GM10847 (cell line): ENCODE measurements around the gene CELF3.

Experiments used
- POLR2A ChIP-seq: IDR thresholded peaks from 2 replicates; pipeline ENCODE4 v1.6.1; 2011; ENCODE audit not compliant: insufficient read length; ENCODE audit errors: extremely low read depth

Gene CELF3

GRCh38 chr1:151716771-151717631 is at the start of gene CELF3:
TSS of gene CELF3 (minus strand) at chr1:151716803. CDS start at chr1:151716020, 783 bp downstream.
- TF ChIP-seq POLR2A: no peak

GRCh38 chr1:151763990-151764389 is 47.4 kb upstream of the CELF3 start:
- no peak for TF ChIP-seq POLR2A

GRCh38 chr1:151762941-151763921 is 46.6 kb upstream of the CELF3 start, which contains the start of gene MRPL9:
TSS of gene MRPL9 (minus strand) at chr1:151763496. CDS start at chr1:151763479, 17 bp downstream.
- TF ChIP-seq POLR2A: peak; percentile 69

GRCh38 chr1:151760597-151761385 is 44.2 kb upstream of the CELF3 start:
- no peak for TF ChIP-seq POLR2A

- no peak for TF ChIP-seq POLR2A
Measured at GRCh38 chr1:151759241-151759640, 42.6 kb upstream of the CELF3 start.

GRCh38 chr1:151756291-151756690 is 39.7 kb upstream of the CELF3 start:
- TF ChIP-seq POLR2A: no peak

DNA sequence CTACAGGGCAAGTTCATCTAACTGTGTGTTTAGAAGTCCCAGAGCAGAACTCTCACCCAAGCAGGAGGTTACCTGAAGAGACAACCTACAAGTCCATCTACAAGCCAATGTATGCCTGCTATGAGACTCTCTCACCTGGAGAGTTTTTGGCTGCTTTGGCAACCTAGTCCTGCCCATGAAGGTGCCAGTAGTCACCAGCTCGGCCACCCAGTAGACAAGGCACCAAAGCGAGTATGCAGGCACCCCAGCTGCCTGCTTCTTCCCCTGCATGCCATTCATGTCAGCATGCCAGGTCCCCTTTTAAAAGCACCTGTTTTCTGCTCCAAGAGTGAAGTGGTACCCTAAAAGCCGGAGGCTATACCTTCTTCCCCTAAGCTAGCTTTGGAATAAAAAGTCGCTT is 24.9 kb upstream of the CELF3 start:
- no peak for TF ChIP-seq POLR2A

DNA sequence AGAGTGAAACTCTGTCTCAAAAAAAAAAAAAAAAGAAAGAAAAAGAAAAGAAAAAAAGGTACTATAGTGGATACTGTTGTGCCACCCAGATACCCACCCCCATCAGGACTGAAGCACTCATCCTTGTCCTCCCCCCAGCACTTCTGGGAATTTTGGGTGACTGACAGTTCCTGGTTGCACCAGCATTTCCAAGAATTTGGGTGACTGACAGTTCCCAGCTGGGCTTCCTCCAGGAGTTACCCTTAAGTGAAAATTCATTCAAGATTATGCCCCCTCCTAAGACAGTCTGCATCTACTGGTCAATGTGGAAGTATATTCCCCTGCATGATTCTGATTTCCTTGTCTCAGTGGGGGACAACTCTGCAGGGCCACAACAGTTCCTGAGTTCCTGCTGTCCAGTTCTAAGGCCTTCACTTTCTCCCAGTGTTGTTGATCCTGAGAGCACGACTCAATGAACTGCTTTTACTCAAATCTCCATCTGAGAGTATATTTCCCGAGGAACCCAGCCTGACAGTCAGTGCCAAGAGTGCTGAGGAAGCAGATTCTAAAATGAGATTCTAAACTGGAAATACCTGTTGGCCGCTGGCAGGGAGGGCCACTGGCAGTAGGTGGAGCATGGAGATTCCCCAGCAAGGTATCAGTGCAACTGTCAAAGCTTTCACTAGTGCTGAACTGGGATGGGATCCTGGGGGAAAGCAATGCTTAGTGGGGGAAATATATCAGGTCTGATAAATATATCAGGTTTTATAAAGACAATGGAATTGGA is 23.2 kb upstream of the CELF3 start:
- TF ChIP-seq POLR2A: no peak

- TF ChIP-seq POLR2A: no peak
Measured at GRCh38 chr1:151737479-151737878, 20.9 kb upstream of the CELF3 start.

- no peak for TF ChIP-seq POLR2A
Measured at GRCh38 chr1:151737026-151737425, 20.4 kb upstream of the CELF3 start.

DNA sequence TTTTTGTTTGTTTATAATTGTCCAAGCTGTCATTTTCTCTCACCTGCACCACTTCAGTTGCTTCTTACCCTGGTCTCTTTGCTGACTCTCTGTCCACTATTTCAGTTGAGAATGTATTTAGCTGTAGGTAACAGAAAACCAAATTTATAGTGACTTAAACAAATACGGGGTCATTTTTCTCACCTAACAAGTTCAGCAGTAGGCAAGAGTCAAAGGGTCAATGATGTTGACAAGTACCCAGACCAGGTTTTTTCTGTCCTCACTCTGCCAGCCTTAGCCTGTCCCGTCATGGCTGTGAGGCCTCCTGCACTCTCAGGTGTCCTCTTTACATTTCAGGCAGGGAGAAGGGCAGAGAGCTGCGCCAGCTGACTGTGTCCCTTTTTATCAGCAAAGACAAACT is 16.5 kb upstream of the CELF3 start:
- no peak for TF ChIP-seq POLR2A

DNA sequence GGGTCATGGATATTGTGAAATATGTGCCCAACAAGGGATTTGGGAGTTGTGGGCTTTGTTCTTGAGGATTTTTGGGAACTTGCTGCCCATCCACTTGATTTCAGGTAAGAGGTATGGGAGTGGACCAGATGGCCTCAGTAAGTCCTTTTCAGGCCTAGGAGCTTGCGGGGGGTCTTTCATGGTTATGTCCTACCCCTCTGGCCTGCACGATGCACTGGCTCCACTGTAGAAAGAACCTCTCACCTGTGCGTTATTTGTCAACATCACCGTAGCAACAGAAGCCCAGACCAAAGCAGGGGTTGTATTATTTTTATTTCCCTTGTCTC is 13.3 kb upstream of the CELF3 start:
- TF ChIP-seq POLR2A: no peak

GRCh38 chr1:151729157-151729965 is 12.8 kb upstream of the CELF3 start:
- no peak for TF ChIP-seq POLR2A
